Measurements from ENCODE around the gene TRIOBP. TPM values are rescaled to one million over a fixed set of nuclear protein-coding genes. Genes with fewer than 3 reads are reported as not detected.

TRIOBP gene
- total RNA-seq, 2 donors from 2014 or later: 126 to 146 TPM

DNA sequence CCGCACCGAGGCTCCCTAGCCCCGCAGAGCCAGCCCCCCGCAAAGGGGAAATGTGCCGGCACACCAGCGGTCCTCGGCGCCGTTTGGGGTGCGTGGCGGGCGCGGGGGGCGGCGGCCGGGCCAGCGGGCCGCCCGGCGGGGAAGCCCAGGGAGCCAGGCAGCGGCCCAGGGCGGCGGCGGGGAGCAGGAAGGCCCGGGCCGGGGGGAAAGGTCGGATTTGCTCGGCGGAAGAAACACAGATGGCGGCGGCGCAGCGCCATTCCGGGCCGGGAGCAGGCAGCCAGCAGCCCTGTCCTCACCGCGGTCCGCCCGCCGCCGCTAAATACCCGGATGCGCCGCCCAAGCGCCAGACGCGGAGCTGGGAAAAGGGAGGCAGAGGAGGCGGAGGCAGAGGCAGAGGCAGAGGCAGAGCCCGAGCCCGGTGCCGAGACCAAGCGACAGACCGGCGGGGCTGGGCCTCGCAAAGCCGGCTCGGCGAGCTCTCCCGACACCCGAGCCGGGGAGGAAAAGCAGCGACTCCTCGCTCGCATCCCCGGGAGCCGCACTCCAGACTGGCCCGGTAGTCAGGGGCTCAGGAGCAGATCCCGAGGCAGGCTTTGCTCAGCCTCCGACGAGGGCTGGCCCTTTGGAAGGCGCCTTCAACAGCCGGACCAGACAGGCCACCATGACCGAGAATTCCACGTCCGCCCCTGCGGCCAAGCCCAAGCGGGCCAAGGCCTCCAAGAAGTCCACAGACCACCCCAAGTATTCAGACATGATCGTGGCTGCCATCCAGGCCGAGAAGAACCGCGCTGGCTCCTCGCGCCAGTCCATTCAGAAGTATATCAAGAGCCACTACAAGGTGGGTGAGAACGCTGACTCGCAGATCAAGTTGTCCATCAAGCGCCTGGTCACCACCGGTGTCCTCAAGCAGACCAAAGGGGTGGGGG, 108.3 kb downstream of the TRIOBP start:
- Histone ChIP-seq H3K36me3 (no peaks in the 10 kb centered on the region), H3K4me3 (peak overlapping the region; percentile 67), H3K4me1 (ENCODE audit: control insufficient read depth in 1 of 2, low read depth in 2 of 2) (peaks cover 13 to 59% of the 10 kb centered on the region in 2 donors), H3K27ac (peak overlapping the region; percentile 72 to 78), H3K27me3 (replicated peaks; ENCODE audit: insufficient read depth) (no peaks in the 10 kb centered on the region), H3K9me3 (no peaks in the 10 kb centered on the region)
- TF ChIP-seq, protein P1, sequence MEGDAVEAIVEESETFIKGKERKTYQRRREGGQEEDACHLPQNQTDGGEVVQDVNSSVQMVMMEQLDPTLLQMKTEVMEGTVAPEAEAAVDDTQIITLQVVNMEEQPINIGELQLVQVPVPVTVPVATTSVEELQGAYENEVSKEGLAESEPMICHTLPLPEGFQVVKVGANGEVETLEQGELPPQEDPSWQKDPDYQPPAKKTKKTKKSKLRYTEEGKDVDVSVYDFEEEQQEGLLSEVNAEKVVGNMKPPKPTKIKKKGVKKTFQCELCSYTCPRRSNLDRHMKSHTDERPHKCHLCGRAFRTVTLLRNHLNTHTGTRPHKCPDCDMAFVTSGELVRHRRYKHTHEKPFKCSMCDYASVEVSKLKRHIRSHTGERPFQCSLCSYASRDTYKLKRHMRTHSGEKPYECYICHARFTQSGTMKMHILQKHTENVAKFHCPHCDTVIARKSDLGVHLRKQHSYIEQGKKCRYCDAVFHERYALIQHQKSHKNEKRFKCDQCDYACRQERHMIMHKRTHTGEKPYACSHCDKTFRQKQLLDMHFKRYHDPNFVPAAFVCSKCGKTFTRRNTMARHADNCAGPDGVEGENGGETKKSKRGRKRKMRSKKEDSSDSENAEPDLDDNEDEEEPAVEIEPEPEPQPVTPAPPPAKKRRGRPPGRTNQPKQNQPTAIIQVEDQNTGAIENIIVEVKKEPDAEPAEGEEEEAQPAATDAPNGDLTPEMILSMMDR (IDR thresholded peaks at IDR 0.05): no peak
- DNase-seq (ENCODE audit: low spot score) (peak; percentile 61), ATAC-seq (ENCODE audit: insufficient number of reproducible peaks, low FRiP score, low read depth) (peak; percentile 50)

DNA sequence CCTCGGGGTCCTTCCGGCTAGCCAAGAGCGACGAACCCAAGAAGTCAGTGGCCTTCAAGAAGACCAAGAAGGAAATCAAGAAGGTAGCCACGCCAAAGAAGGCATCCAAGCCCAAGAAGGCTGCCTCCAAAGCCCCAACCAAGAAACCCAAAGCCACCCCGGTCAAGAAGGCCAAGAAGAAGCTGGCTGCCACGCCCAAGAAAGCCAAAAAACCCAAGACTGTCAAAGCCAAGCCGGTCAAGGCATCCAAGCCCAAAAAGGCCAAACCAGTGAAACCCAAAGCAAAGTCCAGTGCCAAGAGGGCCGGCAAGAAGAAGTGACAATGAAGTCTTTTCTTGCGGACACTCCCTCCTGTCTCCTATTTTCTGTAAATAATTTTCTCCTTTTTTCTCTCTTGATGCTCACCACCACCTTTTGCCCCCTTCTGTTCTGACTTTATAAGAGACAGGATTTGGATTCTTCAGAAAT, 109.0 kb downstream of the TRIOBP start:
- H3K9me3 ChIP-seq: no peaks in the 10 kb centered on the region
- DNase-seq (ENCODE audit: low spot score) (no peak), ATAC-seq (ENCODE audit: insufficient number of reproducible peaks, low FRiP score, low read depth) (no peak)
- TF ChIP-seq, protein P1 (IDR thresholded peaks at IDR 0.05): no peak
- peaks cover 13 to 59% of the 10 kb centered on the region in 2 donors for H3K4me1 ChIP-seq (ENCODE audit: control insufficient read depth in 1 of 2, low read depth in 2 of 2)
- H3K27me3 ChIP-seq (replicated peaks; ENCODE audit: insufficient read depth): no peaks in the 10 kb centered on the region
- peak overlapping the region; percentile 67 for H3K4me3 ChIP-seq
- H3K36me3 ChIP-seq: no peaks in the 10 kb centered on the region
- peak overlapping the region; percentile 72 to 78 for H3K27ac ChIP-seq

DNA sequence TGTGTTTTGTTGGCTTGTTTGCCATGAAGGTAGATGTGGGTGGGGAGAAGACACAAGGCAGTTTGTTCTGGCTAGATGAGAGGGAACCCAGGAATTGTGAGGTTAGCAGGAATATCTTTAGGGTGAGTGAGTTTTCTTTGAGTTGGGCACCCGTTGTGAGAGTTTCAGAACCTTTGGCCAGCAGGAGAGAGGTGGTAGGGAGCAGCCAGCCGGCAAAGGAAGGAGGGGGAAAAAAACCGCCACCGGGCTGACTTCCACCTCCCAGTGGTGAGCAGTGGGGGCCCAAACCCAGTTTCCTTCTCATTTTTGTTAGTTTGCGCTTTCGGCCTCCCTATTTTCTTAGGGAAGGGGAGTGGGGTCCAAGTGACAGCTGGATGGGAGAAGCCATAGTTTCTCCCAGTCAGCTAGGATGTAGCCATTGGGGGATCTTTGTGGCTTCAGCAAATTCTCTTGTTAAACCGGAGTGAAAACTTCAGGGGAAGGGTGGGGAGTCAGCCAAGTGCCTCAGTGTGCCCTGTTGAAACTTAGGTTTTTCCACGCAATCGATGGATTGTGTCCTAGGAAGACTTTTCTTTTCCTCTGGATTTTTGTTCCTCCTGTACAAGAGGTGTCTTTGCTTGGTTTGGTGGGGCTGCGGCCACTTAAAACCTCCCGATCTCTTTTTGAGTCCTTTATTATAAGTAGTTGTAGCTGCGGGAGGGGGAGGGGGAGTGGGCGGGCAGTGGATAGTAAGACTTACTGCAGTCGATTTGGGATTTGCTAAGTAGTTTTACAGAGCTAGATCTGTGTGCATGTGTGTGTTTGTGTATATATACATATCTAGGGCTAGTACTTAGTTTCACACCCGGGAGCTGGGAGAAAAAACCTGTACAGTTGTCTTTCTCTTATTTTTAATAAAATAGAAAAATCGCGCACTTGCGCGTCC, 109.8 kb downstream of the TRIOBP start:
- H3K36me3 ChIP-seq: no peaks in the 10 kb centered on the region
- DNase-seq (ENCODE audit: low spot score): no peak
- H3K27ac ChIP-seq: peak overlapping the region; percentile 72 to 78
- H3K4me1 ChIP-seq (ENCODE audit: control insufficient read depth in 1 of 2, low read depth in 2 of 2): peaks cover 13 to 59% of the 10 kb centered on the region in 2 donors
- TF ChIP-seq, protein P1 (IDR thresholded peaks at IDR 0.05): no peak
- peak overlapping the region; percentile 67 for H3K4me3 ChIP-seq
- no peaks in the 10 kb centered on the region for H3K9me3 ChIP-seq
- H3K27me3 ChIP-seq (replicated peaks; ENCODE audit: insufficient read depth): no peaks in the 10 kb centered on the region
- ATAC-seq (ENCODE audit: insufficient number of reproducible peaks, low FRiP score, low read depth): no peak

DNA sequence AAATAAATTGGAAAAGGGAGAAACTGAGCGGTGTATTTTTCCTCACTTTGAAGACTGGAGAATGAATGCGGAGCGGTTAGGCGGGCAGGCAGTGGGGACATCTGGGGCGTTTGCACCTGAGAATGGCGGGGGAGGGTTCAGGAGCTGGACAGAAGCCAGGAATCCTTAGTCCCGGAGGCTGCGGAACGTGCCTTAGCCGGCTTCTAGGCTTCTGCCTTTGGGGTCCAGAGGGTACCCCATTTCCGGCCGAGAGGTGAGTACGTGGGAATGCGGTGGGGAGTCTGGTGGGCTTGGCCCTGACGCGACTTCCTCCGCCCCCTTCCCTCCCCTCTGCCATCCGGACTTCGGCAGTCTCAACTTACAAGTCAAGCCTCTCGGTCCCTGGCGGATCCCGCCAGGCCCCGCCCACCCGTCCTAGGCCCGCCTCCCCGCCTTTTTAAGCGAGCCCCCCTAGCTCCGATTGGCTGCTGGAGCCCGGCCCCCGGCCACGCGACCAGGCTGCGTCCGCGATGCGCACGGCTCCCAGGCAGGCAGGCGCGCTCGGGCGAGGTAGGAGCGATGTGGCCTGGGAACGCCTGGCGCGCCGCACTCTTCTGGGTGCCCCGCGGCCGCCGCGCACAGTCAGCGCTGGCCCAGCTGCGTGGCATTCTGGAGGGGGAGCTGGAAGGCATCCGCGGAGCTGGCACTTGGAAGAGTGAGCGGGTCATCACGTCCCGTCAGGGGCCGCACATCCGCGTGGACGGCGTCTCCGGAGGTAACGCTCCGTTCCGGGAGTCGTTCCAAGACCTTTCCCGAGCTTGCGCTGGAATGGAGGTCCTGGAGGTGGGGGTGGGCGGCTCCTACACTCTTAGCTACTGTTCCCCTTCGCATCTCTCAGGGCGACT, 110.8 kb downstream of the TRIOBP start, which contains the start of gene GCAT:
GCAT (plus strand) TSS at position 525 of the 884 bp plus-strand sequence; CDS start at position 559, 34 bp downstream.
- peaks cover 12 to 51% of the 10 kb centered on the region in 2 donors for H3K4me1 ChIP-seq (ENCODE audit: control insufficient read depth in 1 of 2, low read depth in 2 of 2)

More for the DNA sequence above, 110.8 kb downstream of the TRIOBP start, which contains the start of gene GCAT:
- H3K9me3 ChIP-seq: no peaks in the 10 kb centered on the region
- peak within 1 kb of the TSS; percentile 21 to 72 for H3K27ac ChIP-seq
- H3K27me3 ChIP-seq (replicated peaks; ENCODE audit: insufficient read depth): no peaks in the 10 kb centered on the region
- H3K36me3 ChIP-seq: no peaks in the 10 kb centered on the region
- DNase-seq (ENCODE audit: low spot score): peak; percentile 79
- H3K4me3 ChIP-seq: peak within 1 kb of the TSS; percentile 67
- TF ChIP-seq, protein P1 (IDR thresholded peaks at IDR 0.05): no peak
- ATAC-seq (ENCODE audit: insufficient number of reproducible peaks, low FRiP score, low read depth): peak; percentile 71
